Subcutaneous abdominal adipose tissue (tissue), 5 donors: ENCODE data around the gene ADISSP.

Source experiments
- H3K27ac ChIP-seq: one replicate; pipeline ENCODE4 v1.7.0; 2013; ENCODE audit warnings: low read depth, mild to moderate bottlenecking, inconsistent platforms, low read length, moderate library complexity
- H3K27me3 ChIP-seq, 5 donors: one replicate each; pipeline ENCODE4 v1.7.0; 2013; ENCODE audit warnings: low read length in 5 of 5, inconsistent platforms in 1 of 5; ENCODE audit not compliant: control insufficient read depth in 5 of 5, insufficient read depth in 4 of 5
- H3K36me3 ChIP-seq, 5 donors: one replicate each; pipeline ENCODE4 v1.7.0; 2013; ENCODE audit warnings: low read length in 5 of 5; ENCODE audit not compliant: control insufficient read depth in 5 of 5, insufficient read depth in 5 of 5
- H3K4me1 ChIP-seq, 5 donors: one replicate each; pipeline ENCODE4 v1.7.0; 2013; ENCODE audit warnings: low read length in 5 of 5, mild to moderate bottlenecking in 3 of 5, moderate library complexity in 1 of 5; ENCODE audit not compliant: control insufficient read depth in 5 of 5, insufficient read depth in 5 of 5
- H3K4me3 ChIP-seq, 5 donors: one replicate each; pipeline ENCODE4 v1.7.0; 2013; ENCODE audit warnings: low read length in 5 of 5, low read depth in 1 of 5
- H3K9ac ChIP-seq, 5 donors: one replicate each; pipeline ENCODE4 v1.7.0; 2013; ENCODE audit warnings: low read length in 5 of 5, mild to moderate bottlenecking in 4 of 5, moderate library complexity in 3 of 5
- H3K9me3 ChIP-seq, 5 donors: one replicate each; pipeline ENCODE4 v1.7.0; 2013; ENCODE audit warnings: low read length in 5 of 5; ENCODE audit not compliant: control insufficient read depth in 5 of 5
- donor health status: healthy.
- donor health status: healthy.
- donor health status: healthy.
- donor health status: healthy.
- donor health status: healthy.

Gene ADISSP

GRCh38 chr20:3782597-3782996 lies 15.0 kb upstream of the ADISSP start:
- Histone ChIP-seq H3K9ac (no peak overlapping the region), H3K36me3 (peaks cover 0 to 12% (median 6%) of the 10 kb centered on the region in 5 donors), H3K4me1 (peaks cover 4 to 57% (median 51%) of the 10 kb centered on the region in 5 donors), H3K27me3 (no peaks in the 10 kb centered on the region), H3K9me3 (no peaks in the 10 kb centered on the region), H3K4me3 (no peak overlapping the region), H3K27ac (no peak overlapping the region)

DNA sequence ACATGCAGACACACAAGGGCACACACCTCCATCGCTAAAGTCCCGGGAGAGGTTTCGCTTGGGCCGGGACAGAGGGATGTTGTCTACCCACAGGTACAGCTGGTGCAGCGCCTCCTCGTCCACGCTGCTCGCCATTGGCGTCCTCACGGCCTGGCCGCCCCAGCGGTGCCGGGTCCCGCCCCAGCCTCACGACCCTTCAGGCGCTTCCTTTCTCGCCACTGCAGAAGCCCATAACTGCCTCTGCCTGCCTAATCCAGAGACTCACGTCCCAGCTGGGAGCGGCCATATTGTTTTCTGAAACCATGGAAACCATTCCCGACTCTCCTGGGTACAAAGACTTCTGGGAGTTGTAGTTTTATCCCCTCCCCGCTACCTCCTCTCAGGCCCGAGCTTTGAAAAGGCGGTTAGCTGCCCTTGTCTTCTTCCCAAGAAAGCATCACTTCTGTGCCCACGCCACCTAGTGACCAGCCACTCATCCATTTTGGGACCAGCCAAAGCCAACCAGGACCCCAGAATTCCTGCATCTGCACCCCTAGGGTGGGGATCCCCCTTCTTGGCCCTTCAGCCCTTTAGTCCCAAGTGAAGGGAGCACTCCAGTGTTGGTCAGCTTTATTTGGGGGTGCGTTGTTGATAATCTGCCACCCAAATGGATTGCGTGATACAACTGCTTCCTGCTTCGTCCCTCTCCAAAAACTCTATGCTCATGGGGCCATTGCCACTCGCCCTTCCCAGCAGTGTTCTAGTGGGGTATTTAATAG lies 13.8 kb upstream of the ADISSP start, which contains the start of gene SPEF1:
TSS of gene SPEF1 (minus strand) at position 296 of the 758 bp plus-strand sequence. CDS start at position 135, 161 bp downstream.
- peaks cover 0 to 12% (median 6%) of the 10 kb centered on the region in 5 donors for H3K36me3 ChIP-seq
- H3K27me3 ChIP-seq, result no peaks in the 10 kb centered on the region
- H3K4me3 ChIP-seq, result peak within 1 kb of the TSS; percentile 41 to 58 (median 48)
- H3K9ac ChIP-seq, result peak within 1 kb of the TSS in 1 of 5 donors; percentile 16
- H3K27ac ChIP-seq, result no peak within 1 kb of the TSS
- H3K9me3 ChIP-seq, result no peaks in the 10 kb centered on the region
- H3K4me1 ChIP-seq, result peaks cover 4 to 58% (median 52%) of the 10 kb centered on the region in 5 donors

GRCh38 chr20:3778976-3779375 lies 11.4 kb upstream of the ADISSP start:
- H3K9ac ChIP-seq, result no peak overlapping the region

DNA sequence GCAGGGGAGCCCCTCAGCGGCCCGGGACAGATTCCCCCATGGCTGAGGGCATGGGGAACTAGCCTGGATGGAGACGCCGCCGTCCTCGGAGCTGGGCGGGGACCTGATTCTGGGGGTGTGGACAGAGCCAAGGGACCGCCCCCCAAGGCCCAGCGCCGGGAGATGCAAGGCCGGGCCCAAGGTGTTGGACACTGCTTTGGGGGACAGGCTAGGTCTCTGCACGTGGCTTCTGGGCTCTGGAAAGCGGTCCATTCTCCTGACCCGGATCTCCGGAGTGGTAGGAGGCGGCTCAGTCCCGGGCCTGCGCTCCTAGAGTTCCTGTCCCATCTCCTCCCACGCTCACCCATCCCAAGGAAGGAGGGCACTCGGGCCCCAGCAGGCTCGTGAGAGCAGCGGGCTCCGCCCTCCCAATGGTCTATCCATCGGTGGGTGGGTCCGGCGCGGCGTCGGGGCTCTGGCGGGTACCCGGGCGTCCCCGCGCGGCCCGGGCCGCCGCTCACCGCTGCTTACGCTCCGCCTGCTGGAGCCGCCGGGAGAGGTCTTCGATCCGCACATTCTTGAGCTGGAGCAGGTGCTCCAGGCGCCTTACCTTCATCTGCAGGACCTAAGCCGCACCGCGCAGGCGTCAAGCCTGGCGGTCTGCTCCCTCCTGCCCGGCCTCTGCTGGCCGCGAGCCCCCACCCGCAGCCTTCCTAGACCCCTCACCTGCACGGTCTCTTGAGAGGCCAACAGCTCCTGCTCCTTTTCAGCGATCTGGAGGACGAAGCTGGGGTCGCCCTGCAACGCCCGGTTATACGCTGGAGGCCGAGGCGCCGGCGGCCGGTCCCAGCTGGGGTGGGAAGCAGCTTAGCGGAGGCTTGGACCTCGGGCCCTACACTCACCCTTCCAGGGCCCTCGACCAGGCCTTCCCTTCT lies 10.4 kb upstream of the ADISSP start:
- H3K27ac ChIP-seq, result no peak overlapping the region
- peaks cover 0 to 27% (median 23%) of the 10 kb centered on the region in 5 donors for H3K4me1 ChIP-seq
- H3K27me3 ChIP-seq, result no peaks in the 10 kb centered on the region
- H3K9ac ChIP-seq, result peak overlapping the region in 4 of 5 donors; percentile 43 to 68 (median 54)
- H3K9me3 ChIP-seq, result peaks cover 0 to 4% (median 0%) of the 10 kb centered on the region in 5 donors
- H3K36me3 ChIP-seq, result peaks cover 0 to 3% (median 0%) of the 10 kb centered on the region in 5 donors
- H3K4me3 ChIP-seq, result peak overlapping the region in 4 of 5 donors; percentile 59 to 72 (median 67)

More at GRCh38 chr20:3778976-3779375, 11.4 kb upstream of the ADISSP start:
- Histone ChIP-seq H3K4me3 (no peak overlapping the region), H3K4me1 (peaks cover 0 to 36% (median 30%) of the 10 kb centered on the region in 5 donors), H3K27me3 (no peaks in the 10 kb centered on the region), H3K36me3 (peaks cover 0 to 8% (median 0%) of the 10 kb centered on the region in 5 donors), H3K27ac (no peak overlapping the region), H3K9me3 (peaks cover 0 to 4% (median 0%) of the 10 kb centered on the region in 5 donors)

GRCh38 chr20:3777381-3777715 lies 9.8 kb upstream of the ADISSP start:
- Histone ChIP-seq H3K4me3 (peak overlapping the region in 4 of 5 donors; percentile 59 to 72 (median 67)), H3K9me3 (peaks cover 0 to 4% (median 0%) of the 10 kb centered on the region in 5 donors), H3K27ac (no peak overlapping the region), H3K4me1 (peaks cover 0 to 27% (median 23%) of the 10 kb centered on the region in 5 donors), H3K9ac (peak overlapping the region in 3 of 5 donors; percentile 45 to 68 (median 63)), H3K36me3 (no peaks in the 10 kb centered on the region), H3K27me3 (no peaks in the 10 kb centered on the region)

DNA sequence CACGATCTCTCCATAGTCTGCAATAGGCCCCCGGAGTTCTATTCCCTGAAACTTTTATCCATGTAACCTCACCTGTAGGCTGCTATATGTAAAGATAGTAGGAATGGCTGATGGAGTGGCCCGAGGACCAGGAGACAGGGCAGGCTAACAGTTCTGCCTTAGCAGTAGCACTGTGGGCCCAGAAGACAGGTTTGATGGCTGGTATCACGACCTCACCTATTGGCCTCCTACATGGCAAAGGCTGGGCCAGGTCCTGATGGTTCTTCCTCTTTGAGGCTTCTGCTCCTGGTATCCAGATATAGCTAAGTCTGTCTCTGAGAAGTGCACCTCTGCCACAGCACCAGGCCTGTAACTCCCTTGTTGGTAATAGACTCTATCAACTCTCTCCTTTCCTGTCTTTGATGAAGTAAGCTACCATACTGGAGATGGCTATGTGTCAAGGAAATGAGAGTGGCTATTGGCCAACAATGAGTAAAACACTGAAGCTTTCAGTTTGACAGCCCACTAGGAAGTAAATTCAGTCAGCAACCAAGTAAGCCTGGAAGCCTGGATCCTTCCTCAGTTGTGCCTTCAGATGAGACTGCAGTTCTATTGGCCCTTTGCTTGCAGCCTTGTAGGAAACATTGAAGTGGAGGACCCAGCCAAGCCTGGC lies 8.0 kb upstream of the ADISSP start:
- Histone ChIP-seq H3K4me1 (peaks cover 0 to 17% (median 16%) of the 10 kb centered on the region in 5 donors), H3K9me3 (peaks cover 0 to 4% (median 0%) of the 10 kb centered on the region in 5 donors), H3K4me3 (no peak overlapping the region), H3K36me3 (no peaks in the 10 kb centered on the region), H3K27me3 (no peaks in the 10 kb centered on the region), H3K9ac (no peak overlapping the region), H3K27ac (no peak overlapping the region)

DNA sequence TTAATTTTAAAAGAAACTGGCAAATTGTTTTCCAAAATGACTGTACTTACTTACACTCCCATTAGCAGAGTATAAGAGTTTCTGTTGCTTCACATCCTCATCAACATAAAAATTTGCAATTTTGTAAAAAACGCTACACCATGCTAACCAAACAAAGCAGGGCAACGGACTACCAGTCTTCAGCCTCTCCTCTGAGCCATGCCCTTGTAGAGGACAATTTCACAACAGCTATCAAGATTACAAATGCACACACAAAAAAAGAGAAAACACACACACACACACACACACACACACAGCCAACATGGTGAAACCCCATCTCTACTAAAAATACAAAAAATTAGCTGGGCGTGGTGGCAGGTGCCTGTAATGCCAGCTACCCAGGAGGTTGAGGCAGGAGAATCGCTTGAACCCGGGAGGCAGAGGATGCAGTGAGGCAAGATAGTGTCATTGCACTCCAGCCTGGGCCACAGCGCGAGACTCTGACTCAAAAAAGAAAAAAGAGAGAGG lies 4.1 kb upstream of the ADISSP start:
- no peaks in the 10 kb centered on the region for H3K27me3 ChIP-seq

DNA sequence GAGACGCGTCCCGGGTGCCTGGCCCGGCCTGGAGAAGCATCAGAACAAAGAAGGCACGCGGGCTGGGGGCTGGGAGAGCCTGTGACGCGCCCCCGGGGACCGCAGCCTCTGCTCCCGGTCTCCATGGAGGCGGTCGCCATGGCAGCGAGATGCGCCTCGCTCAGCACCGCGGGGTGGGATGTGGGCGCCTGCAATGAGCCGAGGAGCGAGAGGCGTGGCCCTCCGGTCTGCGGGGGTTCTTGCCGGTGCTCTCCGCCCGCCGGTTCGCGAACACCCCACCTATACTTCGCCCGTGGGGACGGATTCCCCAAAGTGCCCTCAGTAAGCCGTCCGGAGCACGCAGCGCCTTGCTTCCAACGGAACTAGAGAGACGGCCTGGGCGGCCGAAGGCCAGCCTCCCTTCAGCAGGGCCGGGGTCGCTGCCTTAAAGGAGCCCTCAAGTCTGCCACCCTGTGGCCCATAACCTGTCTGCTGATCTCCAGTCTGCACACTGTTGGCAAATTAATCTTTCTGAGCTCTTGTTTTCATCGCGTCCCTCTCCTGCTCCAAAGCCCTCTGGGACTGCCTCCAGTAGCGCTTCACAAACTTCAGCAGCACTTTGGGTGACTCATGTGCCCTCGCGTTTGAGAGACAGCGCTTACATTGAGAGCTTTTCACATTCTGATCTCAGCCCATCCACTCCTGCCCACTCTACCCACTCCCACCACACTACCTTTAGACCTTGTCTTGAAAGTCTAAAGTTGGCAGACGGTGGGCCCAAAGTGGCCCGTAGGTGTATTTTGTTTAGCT lies 983 bp upstream of the ADISSP start:
- no peaks in the 10 kb centered on the region for H3K9me3 ChIP-seq
- no peaks in the 10 kb centered on the region for H3K27me3 ChIP-seq
- H3K4me1 ChIP-seq, result peaks cover 12 to 55% (median 54%) of the 10 kb centered on the region in 5 donors
- H3K27ac ChIP-seq, result peak overlapping the region; percentile 60
- H3K36me3 ChIP-seq, result no peaks in the 10 kb centered on the region
- H3K9ac ChIP-seq, result peak overlapping the region in 4 of 5 donors; percentile 64 to 82 (median 79)
- H3K4me3 ChIP-seq, result peak overlapping the region in 4 of 5 donors; percentile 72 to 87 (median 76)

More for the DNA sequence above, 4.1 kb upstream of the ADISSP start:
- peaks cover 0 to 4% (median 0%) of the 10 kb centered on the region in 5 donors for H3K9me3 ChIP-seq
- H3K27ac ChIP-seq, result no peak overlapping the region
- H3K9ac ChIP-seq, result no peak overlapping the region
- H3K36me3 ChIP-seq, result no peaks in the 10 kb centered on the region
- H3K4me1 ChIP-seq, result peaks cover 1 to 24% (median 23%) of the 10 kb centered on the region in 5 donors
- H3K4me3 ChIP-seq, result no peak overlapping the region

DNA sequence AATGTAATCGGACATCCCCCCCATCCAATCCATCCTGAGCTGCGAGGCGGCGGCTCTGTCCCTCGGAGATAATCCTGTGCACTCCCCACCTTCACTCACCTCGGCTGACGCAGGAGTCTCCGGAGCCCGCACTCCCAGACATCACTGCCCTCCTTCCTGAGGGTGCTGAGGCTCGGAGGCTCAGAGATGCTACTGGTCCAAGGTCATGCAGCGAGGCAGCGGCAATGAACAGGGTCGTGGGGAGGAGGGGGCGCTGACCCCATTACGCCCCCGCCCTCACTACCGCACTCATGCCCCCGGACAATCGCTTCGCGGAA lies 485 bp downstream of the ADISSP start:
- peak overlapping the region; percentile 66 to 87 (median 72) for H3K4me3 ChIP-seq
- H3K27me3 ChIP-seq, result no peaks in the 10 kb centered on the region
- H3K27ac ChIP-seq, result peak overlapping the region; percentile 50
- peaks cover 12 to 64% (median 60%) of the 10 kb centered on the region in 5 donors for H3K4me1 ChIP-seq
- H3K36me3 ChIP-seq, result no peaks in the 10 kb centered on the region
- H3K9ac ChIP-seq, result peak overlapping the region in 4 of 5 donors; percentile 6 to 78 (median 66)
- H3K9me3 ChIP-seq, result no peaks in the 10 kb centered on the region
